D721Med (cell line): ENCODE data around the gene TPCN1.

Source experiments
- DNase-seq: peaks from one replicate; pipeline ENCODE4 v3.0.0; 2011; ENCODE audit warnings: low spot score; ENCODE audit not compliant: insufficient read length
- FAIRE-seq: peaks from 2 replicates; lab custom pipeline; 2011; peaks lifted over from hg19 to GRCh38; lab: Jason Lieb, UNC
- CTCF ChIP-seq: IDR thresholded peaks from 2 replicates; pipeline ENCODE4 v1.5.1; 2012; ENCODE audit warnings: mild to moderate bottlenecking, control low read depth; ENCODE audit not compliant: insufficient read depth; ENCODE audit errors: missing control alignments

Gene TPCN1

GRCh38 chr12:113269257-113269943, 48.1 kb downstream of the TPCN1 start:
- FAIRE-seq (no peak), DNase-seq (no peak)
- no peak for TF ChIP-seq CTCF

- FAIRE-seq = no peak
- DNase-seq = no peak
- TF ChIP-seq CTCF = no peak
Measured at GRCh38 chr12:113270709-113271009, 49.4 kb downstream of the TPCN1 start.

GRCh38 chr12:113271466-113271852, 50.2 kb downstream of the TPCN1 start:
- FAIRE-seq = no peak
- TF ChIP-seq CTCF = no peak
- DNase-seq = no peak

- no peak for DNase-seq
- no peak for TF ChIP-seq CTCF
- FAIRE-seq = no peak
Measured at GRCh38 chr12:113271853-113272561, 50.7 kb downstream of the TPCN1 start.

- FAIRE-seq (no peak), DNase-seq (no peak)
- no peak for TF ChIP-seq CTCF
Measured at GRCh38 chr12:113273053-113273725, 51.9 kb downstream of the TPCN1 start.

GRCh38 chr12:113274848-113275247, 53.6 kb downstream of the TPCN1 start:
- DNase-seq (no peak), FAIRE-seq (no peak)
- no peak for TF ChIP-seq CTCF

- DNase-seq (no peak), FAIRE-seq (no peak)
- TF ChIP-seq CTCF = no peak
Measured at GRCh38 chr12:113276306-113276705, 55.0 kb downstream of the TPCN1 start.
